22Rv1 (cell line): Measurements from ENCODE around the gene PTPRE.

Experiments
- ZFX ChIP-seq: fragments of 450-650 bp; IDR thresholded peaks from 2 replicates; pipeline ENCODE4 v1.6.1; 2017; ENCODE audit warnings: antibody characterized with exemption, borderline replicate concordance
- TF ChIP-seq, protein P1 (sequence below): fragments of 450-650 bp; IDR thresholded peaks from 2 replicates; pipeline ENCODE4 v1.5.1; 2017; ENCODE audit warnings: mild to moderate bottlenecking

DNA sequence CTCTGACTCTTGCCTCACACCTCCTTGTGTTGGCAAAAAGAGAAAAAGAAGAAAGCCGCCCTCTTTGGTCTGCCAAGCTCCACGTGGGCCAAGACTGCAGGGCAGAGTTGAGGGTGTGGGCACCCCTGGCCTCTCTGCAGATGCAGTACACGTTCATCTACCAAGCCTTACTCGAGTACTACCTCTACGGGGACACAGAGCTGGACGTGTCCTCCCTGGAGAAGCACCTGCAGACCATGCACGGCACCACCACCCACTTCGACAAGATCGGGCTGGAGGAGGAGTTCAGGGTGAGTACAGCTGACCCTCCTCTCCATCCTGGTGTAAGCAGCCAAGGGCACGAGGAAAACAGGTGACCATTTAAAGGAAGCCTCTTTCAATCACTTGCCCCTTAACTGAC, 163.3 kb downstream of the PTPRE start:
- TF ChIP-seq, protein P1, sequence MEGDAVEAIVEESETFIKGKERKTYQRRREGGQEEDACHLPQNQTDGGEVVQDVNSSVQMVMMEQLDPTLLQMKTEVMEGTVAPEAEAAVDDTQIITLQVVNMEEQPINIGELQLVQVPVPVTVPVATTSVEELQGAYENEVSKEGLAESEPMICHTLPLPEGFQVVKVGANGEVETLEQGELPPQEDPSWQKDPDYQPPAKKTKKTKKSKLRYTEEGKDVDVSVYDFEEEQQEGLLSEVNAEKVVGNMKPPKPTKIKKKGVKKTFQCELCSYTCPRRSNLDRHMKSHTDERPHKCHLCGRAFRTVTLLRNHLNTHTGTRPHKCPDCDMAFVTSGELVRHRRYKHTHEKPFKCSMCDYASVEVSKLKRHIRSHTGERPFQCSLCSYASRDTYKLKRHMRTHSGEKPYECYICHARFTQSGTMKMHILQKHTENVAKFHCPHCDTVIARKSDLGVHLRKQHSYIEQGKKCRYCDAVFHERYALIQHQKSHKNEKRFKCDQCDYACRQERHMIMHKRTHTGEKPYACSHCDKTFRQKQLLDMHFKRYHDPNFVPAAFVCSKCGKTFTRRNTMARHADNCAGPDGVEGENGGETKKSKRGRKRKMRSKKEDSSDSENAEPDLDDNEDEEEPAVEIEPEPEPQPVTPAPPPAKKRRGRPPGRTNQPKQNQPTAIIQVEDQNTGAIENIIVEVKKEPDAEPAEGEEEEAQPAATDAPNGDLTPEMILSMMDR, result no peak
- no peak for TF ChIP-seq ZFX
